GM18502 (cell line): ENCODE measurements around the gene PRRT1.
A peak's percentile ranks its signal among the peaks of the same experiment; 100 is the strongest.

Experiments
- ATAC-seq: cut with Tn5 transposase; IDR thresholded peaks from one replicate; pipeline ENCODE4 v1.9.1; 2021; ENCODE audit warnings: mild to moderate bottlenecking; ENCODE audit not compliant: unreplicated experiment, poor library complexity

The PRRT1 gene

DNA sequence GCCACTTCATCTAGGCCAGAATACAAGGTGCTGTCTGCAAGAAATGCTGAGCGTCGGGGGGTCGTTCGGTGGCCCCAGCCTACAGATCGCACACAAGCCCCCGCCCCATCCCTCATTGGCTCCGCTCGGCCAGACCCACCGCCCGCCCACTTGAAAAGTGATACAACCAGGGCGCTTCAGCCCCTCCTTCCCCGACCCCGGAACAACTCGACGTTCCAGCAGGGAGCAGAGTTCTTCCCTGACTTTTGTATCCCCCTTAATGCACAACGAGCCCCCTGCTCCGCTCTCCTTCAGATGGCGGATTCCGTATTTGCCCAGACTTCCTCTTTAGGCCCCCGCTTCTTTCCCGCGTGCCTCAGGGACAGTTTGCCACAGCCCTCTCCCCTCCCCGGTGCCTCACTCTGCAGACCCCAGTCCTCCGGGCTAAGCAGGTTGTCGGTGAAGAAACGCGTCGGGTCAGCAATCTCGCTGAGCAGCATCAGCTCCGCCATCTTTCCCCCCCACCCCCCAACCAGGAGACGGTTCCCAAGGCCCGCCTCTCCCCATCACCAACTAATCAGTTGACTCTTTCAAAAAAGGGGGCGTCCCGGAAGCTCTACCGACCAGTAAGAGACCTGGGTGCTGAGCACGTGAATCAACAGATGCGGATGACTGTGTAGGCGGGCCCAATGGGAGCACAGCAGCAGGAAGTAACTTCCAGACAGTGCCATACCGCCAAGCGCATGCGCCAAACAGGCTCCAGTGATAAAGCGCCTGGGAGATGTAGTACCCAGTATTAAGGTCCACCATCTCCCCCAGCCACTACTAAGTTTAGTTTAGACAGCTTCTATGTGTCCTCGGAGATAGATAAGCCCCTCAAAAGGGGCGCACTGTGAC is 23.8 kb downstream of the PRRT1 start, which contains the start of gene ATF6B:
TSS of gene ATF6B (minus strand) at position 530 of the 876 bp plus-strand sequence. CDS start at position 491, 39 bp downstream.
- ATAC-seq = peak; percentile 84

DNA sequence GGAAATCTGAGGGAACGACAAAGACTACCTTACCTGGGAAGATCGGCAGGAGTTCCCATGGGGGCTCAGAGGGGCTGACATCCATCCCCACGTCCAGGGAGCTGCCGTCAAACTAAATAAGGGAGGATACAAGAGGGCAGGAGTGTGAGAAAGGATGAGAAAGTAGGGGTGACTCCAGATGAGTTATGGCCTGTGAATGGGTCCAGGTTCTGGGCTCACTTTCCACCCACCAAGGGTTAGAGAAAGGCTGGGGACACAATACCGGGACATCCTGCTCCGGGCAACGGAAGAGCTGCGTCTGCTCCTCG is 24.4 kb downstream of the PRRT1 start:
- ATAC-seq = no peak

DNA sequence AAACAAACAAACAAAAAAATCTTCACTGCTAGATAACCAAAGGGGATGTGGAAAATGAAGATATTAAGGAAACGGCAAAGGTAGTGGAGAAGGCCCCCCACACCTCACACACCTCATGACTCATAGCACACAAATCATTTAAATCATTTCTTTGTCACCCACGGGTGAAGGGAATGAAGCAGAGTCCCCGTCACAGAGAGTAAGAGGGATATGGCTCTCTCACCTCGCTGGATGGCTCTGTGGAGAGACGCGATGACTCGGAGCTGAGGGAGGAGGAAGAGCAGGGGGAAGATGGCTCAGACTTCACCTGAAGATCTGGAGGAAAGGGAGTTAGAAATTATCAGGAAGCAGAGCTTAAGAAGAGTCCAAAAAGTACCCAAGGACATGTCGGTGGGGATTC is 24.9 kb downstream of the PRRT1 start:
- ATAC-seq = no peak

DNA sequence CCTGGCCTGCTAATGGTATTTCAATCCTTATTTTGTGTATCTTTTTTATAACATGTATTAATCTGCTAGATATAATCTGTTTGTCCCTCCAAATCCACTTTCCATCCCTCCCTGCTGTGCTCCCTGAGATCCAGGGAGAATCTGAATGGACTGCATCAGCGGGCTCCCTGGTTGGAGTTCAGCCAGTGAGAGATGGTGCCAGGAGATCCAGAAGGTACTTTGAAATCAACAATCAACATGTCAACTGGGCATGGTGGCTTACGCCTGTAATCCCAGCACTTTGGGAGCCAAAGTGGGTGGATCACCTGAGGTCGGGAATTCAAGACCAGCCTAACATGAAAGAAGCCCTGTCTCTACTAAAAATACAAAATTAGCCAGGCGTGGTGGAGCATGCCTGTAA is 28.1 kb downstream of the PRRT1 start:
- no peak for ATAC-seq

DNA sequence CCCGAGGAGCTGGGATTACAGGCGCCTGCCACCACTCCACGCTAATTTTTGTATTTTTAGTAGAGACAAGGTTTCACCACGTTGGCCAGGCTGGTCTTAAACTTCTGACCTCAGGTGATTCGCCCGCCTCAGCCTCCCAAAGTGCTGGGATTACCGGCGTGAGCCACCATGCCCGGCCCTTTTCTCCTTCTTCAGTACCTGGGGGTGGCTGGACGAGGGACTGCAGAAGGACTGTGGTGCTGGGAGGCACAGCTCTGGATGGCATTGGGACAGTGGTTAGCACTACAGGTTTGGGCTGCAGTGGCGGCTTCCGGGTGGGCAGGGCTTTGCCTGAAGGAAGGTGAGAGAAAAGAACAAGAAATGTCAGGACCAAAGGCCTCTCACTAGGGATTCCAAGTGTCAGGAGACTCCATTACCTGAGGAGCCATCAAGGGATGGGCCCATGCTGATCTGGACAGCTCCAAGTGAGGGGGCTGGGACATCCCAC is 31.1 kb downstream of the PRRT1 start:
- no peak for ATAC-seq

DNA sequence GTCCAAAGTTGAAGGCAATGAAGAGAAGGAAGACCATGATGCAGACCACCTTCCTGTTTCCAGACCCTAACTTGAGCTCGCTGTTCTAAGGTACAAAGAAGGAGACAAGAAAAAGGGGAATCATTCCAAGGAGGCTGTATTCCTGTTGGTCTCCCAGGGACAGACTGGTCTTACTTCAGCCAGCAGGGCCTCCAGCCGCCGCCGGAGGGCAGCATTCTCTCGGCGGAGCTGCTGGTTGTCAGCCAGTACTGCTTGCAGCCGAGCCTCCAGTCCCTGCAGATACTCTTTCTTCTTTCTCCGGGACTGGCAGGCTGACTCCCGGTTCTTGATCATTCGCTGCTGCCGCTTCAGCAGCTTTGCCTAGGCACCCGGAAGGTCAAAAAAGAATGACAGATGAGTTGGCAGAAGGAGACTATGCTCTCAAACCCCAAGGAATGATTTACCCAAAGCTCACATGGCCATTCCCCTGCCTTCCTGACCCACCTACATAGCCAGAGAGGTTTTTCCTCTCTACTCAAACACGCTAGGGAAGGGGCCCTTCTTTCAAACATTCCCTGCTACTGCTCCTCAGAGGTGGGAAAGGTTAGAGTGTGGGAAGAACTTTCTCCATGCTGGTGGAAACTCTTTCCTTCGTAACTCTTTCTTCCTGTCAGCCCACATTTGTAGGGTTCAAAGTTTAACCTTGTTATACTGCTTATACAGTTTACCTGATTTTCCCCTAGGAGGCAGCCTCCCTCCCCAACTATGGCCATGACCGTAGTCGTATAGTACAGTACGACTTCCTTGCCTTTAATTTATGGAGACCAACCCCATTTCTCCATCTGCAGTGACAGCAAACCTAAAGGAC is 32.7 kb downstream of the PRRT1 start:
- no peak for ATAC-seq

DNA sequence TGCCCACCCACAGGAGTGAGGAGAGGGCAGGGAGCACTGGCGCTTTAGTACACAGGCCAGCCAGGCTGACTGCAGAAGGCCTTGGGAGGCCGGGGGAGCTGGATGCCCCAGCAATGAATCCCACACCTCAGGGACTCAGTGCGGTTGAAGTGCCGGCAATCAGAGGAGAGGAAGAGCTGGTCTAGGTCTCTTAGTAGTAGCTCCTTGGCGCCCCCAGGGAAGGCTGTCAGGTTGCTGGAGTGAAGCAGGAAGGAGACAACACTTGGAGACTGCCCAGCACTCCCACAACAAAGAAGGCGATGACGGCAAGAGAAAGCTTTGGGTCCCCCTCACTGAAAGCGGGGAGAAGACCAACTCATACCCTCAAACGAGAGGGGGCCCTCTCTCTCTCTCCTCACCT is 34.3 kb downstream of the PRRT1 start:
- no peak for ATAC-seq

DNA sequence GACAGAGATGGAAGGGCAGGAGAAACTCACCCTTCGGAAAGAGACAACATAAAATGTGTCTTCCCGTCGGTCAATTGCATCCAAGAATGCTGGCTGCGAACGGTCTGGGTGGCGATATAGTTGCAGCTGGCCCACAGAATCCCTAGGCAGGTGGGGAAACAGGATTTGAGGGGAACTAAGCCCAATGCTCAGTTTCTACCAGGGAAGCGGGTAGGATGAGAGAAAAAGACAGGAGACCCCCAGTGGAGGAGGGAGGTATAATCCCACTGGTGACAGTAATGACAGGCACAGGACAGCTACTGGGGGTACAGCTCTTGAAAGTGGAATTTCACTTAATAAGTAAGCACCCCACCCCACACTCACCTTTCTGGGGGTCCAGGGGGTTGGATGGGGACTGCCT is 35.1 kb downstream of the PRRT1 start:
- ATAC-seq = no peak

DNA sequence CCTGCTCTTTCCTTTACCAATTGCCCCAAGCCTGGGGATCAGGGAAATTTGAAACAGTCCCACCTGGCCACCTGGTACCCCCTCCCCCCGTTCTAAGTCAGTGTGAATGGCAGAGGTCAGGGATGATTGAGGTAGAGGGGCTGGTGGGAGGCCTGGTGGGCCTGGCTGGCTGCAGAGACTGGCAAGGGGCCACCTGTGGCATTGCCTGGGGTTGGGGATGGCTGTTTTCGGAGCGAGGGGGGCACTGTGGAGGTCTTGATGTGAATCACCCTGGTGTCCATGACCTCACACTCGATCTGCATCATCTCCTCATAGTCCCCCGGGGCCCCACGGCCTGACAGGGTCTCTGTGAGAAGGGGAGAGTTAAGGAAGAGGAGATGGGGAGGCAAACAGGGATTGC is 36.1 kb downstream of the PRRT1 start:
- ATAC-seq = no peak

DNA sequence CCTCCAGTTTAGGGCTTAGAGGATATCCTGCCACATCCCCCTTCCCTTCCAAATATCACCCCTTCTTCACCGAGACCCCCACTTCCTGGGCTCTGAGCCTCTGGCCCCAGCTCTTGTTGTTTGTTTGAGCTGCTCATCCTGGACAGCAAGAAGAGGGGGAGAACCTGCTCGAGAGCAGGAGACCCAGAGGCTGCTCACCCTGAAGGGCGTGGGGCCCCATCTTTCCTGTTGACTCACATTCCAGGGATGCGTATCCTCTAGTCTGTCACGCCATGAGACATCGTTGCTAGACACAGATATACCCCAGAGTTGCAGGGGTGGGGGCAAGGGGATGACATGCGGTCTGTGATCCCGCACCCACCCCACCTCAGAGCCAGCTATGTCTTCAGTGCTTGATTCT is 36.9 kb downstream of the PRRT1 start:
- ATAC-seq = no peak

DNA sequence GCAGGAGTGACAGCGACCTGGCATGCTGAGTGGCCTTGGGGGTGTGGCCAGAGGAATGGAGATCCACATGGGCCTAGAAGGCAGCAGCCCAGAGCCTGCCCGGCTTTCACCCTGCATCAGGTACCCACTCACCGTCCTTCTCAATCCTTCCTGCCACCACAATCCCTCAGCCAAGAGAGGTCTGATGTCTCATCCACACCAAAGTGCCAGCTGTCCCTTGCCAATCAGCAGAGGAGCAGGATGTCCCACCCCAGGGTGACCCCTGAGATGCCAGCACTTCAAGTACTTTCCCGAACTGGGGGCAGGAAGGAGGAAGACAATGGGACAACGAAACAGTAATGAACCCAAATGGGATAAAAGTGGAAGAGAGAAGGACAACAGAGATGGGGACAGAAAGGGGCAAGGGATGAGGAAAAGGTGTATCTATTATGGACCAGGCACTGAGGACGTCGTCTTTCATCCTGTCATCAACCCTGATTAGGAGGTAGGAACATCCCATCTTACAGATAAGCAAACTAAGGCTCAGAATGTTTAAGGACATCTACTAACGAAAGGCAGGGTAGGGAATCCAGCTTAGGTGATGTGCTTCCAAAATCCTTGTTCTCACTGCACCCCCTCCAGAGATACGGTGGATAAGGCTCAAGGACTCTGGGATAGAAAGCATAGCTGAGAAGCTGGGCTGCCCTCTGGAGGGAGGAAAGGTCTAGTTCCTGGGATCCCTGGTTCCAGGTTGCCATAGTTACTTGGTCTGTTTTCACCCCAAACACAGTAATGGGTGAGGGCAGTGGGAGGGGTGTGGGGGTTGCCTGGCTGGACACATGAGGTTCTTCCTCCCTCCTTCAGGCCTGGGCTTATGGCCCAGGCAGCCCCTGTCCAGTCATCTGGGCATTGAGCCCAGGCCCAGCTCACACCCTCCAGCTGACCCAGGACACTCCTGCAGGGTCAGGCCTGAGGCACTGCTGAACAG is 38.1 kb downstream of the PRRT1 start:
- no peak for ATAC-seq

DNA sequence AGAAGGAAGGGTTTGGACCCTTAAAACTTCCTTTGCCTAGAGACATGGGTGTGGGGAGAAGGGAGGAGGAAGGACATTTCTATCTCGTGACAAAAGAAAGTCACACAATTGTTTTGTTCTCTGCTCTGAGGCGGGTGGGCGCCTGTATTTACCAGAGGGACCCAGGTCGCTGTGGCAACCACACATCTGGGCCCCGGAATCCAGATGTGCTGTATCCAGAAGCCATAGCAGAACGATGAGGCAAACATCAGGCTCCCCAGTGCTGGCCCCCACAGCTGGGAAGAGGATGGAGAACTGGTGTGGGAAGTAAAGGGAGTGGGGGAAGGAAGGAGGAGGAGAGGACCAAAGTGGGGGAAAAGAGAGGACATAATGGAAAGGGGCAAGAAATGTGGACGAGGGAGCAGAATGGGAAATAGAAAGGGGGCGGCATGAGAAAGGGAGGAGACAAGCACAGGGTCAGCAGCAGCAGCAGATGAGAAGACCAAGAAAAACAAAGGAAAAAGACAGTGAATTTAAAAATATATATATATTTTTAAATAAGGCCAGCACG is 39.2 kb downstream of the PRRT1 start:
- ATAC-seq = no peak

DNA sequence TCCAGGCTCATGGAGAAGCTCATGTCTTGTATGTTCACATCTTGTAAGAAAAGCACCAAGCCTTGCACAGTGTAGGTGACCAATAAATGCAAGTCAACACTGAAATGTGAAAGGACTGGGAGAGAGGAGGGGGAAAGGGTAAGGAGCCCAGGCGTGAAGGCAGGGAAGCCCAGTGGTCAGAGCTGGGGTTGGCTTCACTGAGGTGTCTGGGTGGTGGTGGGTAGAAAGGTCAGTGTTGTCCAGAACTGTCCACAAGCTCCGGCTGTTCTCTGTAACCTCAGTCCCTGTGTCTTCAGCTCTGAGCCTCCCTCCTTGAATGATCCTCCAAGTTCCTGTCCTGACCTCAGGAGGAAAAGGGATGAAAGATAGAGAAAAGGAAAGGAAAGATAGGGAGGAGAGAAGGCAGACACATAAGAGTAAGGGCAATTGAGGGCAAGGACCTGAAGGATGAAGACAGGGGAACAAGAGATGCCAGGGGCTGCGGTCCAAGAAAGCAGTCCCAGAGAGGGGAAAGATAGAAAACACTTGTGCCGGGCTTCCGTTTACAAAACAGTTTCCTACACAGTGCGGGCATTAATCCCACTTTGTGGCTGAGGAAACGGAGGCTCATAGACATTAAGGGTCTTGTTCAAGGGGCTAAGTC is 40.2 kb downstream of the PRRT1 start:
- ATAC-seq = no peak

DNA sequence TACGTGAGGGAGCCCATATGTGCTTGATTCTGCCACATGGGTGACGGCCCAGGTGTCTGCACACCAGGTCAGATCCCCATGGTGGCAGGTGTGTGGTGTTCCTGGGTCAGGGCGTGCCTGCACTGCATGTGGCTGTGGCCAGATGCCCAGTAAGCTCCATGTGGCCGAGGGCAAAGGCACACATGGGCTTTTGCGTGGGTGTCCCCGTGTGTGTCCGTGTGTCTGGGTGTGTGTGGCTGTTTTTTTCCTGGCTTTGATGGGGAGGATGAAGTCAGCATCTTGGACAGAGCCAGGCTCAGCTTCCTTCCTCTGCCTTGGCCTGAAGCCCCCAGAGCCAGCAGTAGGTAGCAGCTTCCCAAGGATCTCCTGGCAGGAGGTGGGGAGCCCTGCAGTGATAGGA is 41.1 kb downstream of the PRRT1 start:
- no peak for ATAC-seq

DNA sequence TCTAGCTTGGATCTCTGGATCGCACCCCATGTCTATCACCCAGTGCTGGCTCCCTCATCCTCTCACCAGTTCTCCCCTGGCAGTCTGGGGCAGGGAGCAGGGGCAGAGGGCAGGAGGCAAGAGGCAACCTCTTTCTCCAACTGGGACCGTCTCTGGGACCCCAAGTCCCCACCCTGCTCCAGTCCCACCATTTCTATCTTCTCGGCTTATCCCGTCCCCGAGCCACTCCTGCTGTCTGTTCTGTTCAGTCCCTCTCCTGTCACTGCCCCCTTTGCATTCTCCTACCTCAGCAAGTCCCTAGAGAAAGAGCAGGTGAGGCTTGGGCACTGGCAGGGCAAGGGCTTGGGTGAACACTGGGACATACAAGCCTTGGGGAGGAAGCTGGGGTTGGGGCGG is 42.0 kb downstream of the PRRT1 start:
- no peak for ATAC-seq

DNA sequence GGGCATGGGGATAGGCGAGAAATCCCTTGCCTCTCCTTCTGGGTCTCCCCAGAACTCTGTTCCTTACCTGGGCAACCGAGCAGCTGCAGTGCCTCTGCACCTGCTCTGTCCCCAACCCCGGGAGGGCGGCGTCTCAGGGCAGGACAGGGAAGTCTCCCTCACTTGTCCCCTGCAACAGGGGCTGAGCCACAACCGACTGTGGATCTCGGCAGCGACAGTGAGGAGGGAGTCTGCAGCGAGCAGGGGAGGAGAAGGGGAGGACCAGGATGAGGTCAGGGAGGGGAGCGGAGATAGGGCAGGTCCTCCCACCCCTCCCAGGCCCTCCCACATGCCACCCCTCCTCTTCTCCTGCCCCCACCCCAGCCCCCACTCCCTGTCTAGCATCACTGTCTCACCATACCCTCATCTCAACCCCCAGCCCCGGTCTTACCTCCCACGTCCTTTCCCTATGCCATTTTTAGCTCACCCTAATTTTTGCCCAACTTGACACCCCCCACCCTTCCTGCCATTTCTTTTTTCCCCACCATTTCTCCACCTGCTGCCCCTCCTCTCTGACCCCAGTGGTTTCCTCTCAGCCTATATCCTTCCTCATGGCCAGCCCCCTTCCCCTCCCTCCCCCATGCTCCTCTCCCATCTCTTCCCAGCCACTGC is 42.5 kb downstream of the PRRT1 start, which contains the start of gene TNXB:
TSS of gene TNXB (minus strand) at position 225 of the 651 bp plus-strand sequence. CDS start 11,140 bp downstream, outside the sequence.
- ATAC-seq = no peak

DNA sequence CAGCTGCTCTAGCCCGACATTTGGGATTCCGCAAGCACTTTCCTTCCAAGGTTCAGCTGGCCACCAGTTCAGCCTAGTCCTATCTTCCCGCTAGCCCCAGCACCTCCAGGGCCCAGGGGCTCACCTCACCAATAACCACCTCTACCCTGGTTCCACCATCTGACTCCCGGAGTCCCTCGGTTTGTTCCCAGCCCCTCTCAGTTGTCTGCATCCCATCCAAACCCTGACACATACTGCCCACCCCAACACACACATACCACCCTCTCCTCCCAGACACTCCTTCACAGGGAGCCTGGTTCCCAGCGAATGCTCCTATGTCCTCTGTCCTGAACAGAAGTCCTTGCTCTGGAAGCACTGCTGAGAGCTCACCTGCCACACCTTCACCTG is 43.0 kb downstream of the PRRT1 start:
- no peak for ATAC-seq

DNA sequence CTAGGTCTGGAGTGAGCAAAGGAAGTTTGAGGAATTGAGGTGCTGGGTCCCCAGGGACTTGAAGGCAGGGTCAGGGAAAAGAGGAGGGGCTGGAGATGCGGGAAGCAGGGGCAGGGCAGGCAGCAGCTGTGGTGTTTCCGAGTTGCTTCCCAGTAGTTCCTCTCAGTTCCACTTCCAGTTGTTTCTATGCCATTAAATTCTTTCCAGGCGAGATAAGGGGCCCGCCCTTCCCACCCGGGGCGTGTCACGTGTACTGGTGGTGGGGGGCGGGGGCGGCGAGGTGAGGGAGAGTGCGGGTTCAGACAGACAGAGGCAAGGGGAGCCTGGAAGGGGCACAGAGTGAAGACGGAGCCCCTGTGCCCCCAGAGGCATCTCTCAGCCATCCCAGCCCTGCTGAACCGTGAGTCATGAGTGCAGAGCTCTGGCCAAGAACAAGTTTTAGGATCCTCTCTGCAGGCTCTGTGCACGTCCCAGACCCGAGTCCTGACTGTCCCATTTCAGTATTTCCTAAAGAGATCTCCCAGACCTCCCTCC is 43.6 kb downstream of the PRRT1 start:
- ATAC-seq = no peak

DNA sequence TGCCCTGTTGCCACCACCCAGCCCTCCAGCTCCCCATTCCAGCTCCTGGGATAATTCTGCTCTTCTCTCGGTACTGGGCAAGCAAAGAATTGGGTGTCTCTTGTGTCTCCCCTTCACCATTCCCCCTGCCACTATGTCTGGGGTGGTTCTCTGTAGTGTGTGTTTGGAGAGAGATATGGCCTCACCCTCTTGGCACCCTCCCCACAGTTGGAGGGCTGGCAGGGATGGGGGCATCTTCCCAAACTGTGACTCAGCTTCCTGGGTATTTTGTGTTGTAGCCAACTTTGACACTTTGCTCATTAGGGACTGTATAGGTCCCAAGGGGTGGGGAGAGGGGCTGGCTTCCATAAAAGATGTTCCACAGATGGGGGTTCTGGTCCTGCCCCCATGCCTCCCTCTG is 44.3 kb downstream of the PRRT1 start:
- no peak for ATAC-seq
